ENCODE data around the gene TCF4.

GRCh38 chr18:55400081-55400480, 187.9 kb downstream of the TCF4 start:
- TF ChIP-seq CTCF (IDR thresholded peaks at IDR 0.05; ENCODE audit: low read length): no peak
- TF ChIP-seq EZH2 (optimal IDR thresholded peaks at IDR 0.05; ENCODE audit: low read depth, low read length): no peak
